BJ (cell line): Measurements from ENCODE around the gene LRRC63. TPM values are rescaled to one million over a fixed set of nuclear protein-coding genes. Genes with fewer than 3 reads are reported as not detected.
"Not testable (repeated sequence)": the region's sequence is repeated elsewhere in the genome, so short reads cannot be mapped to it uniquely, and the experiment has no call there.

Experiments
- CTCF ChIA-PET: fragments of 350-600 bp; formaldehyde crosslinking; extraction: SDS; loops from one replicate; lab custom pipeline; 2021; ENCODE audit warnings: antibody characterized with exemption, inconsistent platforms; lab: Yijun Ruan, JAX
- POLR2A ChIA-PET: fragments of 300-600 bp; sonication (Branson Sonifier 250); formaldehyde crosslinking; extraction: SDS; loops from one replicate; lab custom pipeline; 2021; ENCODE audit warnings: antibody characterized with exemption; lab: Charles Lee
- DNase-seq: peaks from one replicate; pipeline ENCODE4 v3.0.0-alpha.2; 2011; ENCODE audit warnings: low read depth
- H3K27me3 ChIP-seq: 2 replicates; pipeline ENCODE4 v1.6.0; 2011; ENCODE audit warnings: low read length; ENCODE audit not compliant: control insufficient read depth, insufficient read depth
- H3K36me3 ChIP-seq: 2 replicates; pipeline ENCODE4 v1.5.1; 2011; ENCODE audit warnings: low read length; ENCODE audit not compliant: control insufficient read depth, insufficient read depth
- H3K4me3 ChIP-seq: 2 replicates; pipeline ENCODE4 v1.5.1; 2011; ENCODE audit warnings: low read depth, mild to moderate bottlenecking, control low read depth, low read length
- polyA minus RNA-seq: library from RNA; depleted of rRNA, polyadenylated mRNA; stranded (reverse); fragments of >200 nt; gene quantifications from 2 replicates; pipeline ENCODE4 v1.2.3, GENCODE V29; 2011; rRNA and poly(A)+ RNA removed
- polyA plus RNA-seq: library from polyadenylated mRNA; depleted of rRNA; stranded (reverse); fragments of >200 nt; gene quantifications from 2 replicates; pipeline ENCODE4 v1.2.3, GENCODE V29; 2011; rRNA removed
- TF ChIP-seq, protein P1 (sequence below): IDR thresholded peaks from 2 replicates; pipeline ENCODE4 v1.5.1; 2011; ENCODE audit warnings: low read depth, mild to moderate bottlenecking, control low read depth, inconsistent platforms, low read length, moderate library complexity; ENCODE audit not compliant: insufficient read depth

The LRRC63 gene, protein sequence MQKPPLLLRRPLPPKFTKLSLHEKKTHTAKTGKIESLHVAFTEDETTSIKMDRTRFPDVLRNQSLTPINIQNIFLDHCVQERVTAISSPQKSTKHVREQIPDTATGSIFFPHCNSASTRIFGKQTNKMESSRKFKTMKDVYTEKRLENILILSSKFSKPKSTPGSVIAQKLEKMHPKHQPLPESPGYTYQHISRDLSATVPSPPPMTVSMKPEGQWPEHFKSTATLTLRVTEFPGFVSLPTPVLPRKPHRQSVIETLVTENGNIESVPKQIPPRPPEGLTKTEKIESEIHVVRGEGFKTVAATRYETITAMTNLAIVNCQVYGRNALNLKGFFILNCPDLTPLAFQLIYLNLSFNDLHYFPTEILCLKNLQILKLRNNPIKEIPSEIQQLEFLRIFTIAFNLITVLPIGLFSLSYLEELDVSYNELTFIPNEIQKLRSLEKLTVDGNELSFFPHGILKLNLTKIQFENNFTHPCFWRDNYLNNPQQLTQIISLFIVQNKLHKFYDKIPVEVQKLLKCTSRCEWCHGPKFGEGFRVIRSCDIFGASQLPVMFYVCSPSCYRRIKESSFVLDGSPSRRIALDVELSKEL
- not detected in 2 replicates for polyA plus RNA-seq
- polyA minus RNA-seq: 0.15 and 0.24 TPM in 2 replicates

DNA sequence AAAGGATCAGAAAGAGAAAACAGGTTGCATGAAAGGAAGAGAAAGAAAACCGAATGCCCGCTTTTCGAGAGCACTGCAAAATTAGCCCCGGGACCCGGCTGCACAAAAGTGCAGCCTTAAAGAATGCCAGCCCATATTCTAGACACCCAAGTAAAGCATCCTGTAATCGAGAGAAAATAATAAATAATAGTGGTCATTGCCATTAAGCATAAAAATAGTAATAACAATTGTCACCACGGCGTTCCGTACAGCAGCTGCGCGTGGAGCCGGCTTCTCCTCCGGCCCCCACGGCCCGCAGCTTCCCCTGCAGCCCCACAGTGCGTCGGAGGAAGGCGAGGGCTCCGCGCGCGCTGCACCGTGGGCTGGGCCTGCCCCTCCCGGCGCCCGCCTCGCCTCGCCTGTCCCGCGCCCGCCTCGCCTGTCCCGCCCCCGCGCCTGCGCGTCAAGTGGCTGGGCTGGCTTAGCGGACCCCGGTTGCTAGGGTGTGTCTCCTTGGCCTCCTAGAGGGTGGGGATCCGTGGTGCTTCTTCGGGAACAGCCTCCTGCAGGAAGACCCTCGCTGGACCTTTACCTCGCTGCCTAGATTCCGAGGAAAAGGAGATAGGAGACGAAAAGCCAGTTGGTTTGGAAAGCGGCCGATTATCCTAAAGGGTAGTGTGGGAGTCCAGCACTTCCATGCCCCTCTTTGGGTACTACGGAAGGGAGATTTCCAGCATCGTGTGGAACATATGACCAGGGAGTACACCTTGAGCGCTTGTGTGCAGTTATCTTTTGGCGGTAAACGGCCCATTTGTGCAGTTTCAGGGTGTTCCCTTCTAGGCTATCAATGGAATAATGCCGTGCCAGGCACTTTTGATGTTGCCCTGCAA is at the start of gene LRRC63:
Gene LRRC63, plus strand, starts transcription at position 446 of the 869 bp plus-strand sequence. CDS start 1,107 bp downstream, outside the sequence.
- Histone ChIP-seq H3K27me3 (peaks cover 4% of the 10 kb centered on the region; the same call in 1 of the 2 replicates), H3K4me3 (peak within 1 kb of the TSS; percentile 43)

DNA sequence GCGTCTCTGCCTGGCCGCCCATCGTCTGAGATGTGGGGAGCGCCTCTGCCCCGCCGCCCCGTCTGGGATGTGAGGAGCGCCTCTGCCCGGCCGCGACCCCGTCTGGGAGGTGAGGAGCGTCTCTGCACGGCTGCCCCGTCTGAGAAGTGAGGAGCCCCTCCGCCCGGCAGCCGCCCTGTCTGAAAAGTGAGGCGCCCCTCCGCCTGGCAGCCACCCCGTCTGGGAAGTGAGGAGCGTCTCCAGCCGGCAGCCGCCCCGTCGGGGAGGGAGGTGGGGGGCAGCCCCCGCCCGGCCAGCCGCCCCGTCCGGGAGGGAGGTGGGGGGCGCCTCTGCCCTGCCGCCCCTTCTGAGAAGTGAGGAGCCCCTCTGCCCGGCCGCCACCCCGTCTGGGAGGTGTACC is 49.0 kb upstream of the LRRC63 start:
- H3K4me3 ChIP-seq, CTCF ChIA-PET, H3K27me3 ChIP-seq, H3K36me3 ChIP-seq, DNase-seq, POLR2A ChIA-PET: not testable (repeated sequence)

More for the DNA sequence above, at the start of gene LRRC63:
- no peak for DNase-seq
- TF ChIP-seq, protein P1, sequence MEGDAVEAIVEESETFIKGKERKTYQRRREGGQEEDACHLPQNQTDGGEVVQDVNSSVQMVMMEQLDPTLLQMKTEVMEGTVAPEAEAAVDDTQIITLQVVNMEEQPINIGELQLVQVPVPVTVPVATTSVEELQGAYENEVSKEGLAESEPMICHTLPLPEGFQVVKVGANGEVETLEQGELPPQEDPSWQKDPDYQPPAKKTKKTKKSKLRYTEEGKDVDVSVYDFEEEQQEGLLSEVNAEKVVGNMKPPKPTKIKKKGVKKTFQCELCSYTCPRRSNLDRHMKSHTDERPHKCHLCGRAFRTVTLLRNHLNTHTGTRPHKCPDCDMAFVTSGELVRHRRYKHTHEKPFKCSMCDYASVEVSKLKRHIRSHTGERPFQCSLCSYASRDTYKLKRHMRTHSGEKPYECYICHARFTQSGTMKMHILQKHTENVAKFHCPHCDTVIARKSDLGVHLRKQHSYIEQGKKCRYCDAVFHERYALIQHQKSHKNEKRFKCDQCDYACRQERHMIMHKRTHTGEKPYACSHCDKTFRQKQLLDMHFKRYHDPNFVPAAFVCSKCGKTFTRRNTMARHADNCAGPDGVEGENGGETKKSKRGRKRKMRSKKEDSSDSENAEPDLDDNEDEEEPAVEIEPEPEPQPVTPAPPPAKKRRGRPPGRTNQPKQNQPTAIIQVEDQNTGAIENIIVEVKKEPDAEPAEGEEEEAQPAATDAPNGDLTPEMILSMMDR: no peak
- ChIA-PET POLR2A (no interaction called here), CTCF (interaction anchor here (0.9 kb wide), 2 partner anchors 13 to 51 kb away, joined by 3 to 4 read pairs; no protein-coding TSS in a partner anchor)
- H3K36me3 ChIP-seq: no peaks in the 10 kb centered on the region

DNA sequence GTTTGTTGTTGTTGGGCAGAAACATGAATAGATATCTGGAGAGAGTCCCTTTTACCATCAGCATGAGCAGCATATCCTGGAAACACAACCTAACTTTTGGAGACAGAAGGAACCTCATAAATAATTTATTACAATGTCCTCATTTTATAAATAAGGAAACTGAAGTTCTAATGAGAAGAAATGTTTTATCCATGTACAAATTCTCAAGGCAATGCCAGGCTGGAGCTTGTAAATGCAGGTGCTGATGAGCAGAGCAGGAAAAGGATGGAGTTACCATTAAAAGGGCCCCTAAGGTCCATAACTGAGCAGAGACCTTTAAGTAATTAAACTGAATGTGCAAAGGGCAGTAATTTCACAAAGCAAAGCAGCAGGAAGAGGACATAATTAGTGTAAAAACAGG is 47.1 kb upstream of the LRRC63 start:
- peaks cover 4% of the 10 kb centered on the region for H3K27me3 ChIP-seq
- DNase-seq: no peak
- ChIA-PET POLR2A (no interaction called here), CTCF (no interaction called here)
- TF ChIP-seq, protein P1: no peak
- H3K4me3 ChIP-seq: no peak overlapping the region
- H3K36me3 ChIP-seq: no peaks in the 10 kb centered on the region

DNA sequence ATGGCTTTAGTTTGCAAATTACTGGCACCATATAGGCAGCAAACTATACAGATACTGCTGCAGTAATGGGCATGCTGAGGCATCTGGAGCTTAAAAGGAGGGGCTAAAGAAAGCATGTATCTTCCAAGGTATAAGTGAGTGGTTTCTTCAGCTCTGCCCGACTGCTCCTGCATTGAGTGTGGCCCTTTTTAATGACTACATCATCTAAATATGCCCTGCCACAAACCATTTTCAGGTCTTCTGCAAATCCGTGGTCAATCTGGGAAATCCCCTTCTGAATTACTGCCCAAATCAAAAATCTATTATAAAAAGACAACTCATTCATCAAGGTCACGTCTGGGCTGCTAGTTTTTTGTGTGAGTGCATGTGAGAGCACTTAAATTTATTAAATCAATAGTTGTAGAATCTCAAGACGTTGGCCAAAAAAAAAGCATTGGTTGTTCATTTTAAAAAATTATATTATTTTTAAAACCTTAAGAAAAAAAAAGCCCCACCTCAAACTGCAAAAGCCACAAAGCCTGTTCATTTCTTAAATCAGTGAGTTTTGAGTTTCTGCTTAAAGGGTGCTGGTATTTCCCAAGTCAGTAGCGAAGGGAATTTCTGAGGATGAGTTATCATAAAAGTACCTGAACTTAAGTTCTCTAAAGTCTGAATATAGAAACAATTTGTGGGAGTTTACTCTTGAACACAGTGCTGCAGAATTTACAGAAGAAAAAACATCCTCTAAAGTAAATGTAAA is 46.1 kb upstream of the LRRC63 start:
- no peaks in the 10 kb centered on the region for H3K36me3 ChIP-seq
- peaks cover 3% of the 10 kb centered on the region for H3K27me3 ChIP-seq
- no peak for DNase-seq
- H3K4me3 ChIP-seq: no peak overlapping the region
- ChIA-PET CTCF (interaction anchor here (0.6 to 2.0 kb wide), 4 partner anchors 11 to 200 kb away, joined by 3 to 9 read pairs (median 4); no protein-coding TSS in a partner anchor), POLR2A (interaction anchor here (0.6 to 1.0 kb wide), 2 partner anchors 9 to 47 kb away, joined by 4 read pairs; no protein-coding TSS in a partner anchor)
- TF ChIP-seq, protein P1: no peak

DNA sequence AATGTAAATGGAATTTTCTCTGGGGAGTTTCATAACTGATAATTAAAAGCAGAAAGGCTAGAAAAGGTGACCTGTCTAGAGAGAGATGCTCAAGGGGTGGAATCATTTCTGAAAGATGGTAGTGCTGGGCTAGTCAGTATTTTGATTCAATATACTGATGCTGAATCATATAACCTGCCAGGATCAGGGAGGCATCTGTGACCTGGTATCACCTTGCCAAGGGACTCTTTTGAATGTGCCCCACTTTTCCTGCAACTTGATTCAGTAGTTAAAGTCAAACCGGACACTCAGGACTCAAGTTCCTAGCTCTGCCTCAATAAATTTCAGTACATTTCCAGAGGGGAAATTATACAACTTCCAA is 45.5 kb upstream of the LRRC63 start:
- ChIA-PET POLR2A (interaction anchor here (0.6 to 1.0 kb wide), 2 partner anchors 9 to 47 kb away, joined by 4 read pairs; no protein-coding TSS in a partner anchor), CTCF (interaction anchor here (0.6 to 2.0 kb wide), 3 partner anchors 11 to 156 kb away, joined by 3 to 9 read pairs (median 4); no protein-coding TSS in a partner anchor)
- H3K36me3 ChIP-seq: no peaks in the 10 kb centered on the region
- peaks cover 3% of the 10 kb centered on the region for H3K27me3 ChIP-seq
- H3K4me3 ChIP-seq: no peak overlapping the region
- TF ChIP-seq, protein P1: no peak
- DNase-seq: no peak
